Measurements from ENCODE around the gene CYP27C1. TPM values are rescaled to one million over a fixed set of nuclear protein-coding genes. Genes with fewer than 3 reads are reported as not detected.
A peak's percentile ranks its signal among the peaks of the same experiment; 100 is the strongest.

The CYP27C1 gene
- not detected for total RNA-seq
- long read RNA-seq, partial matches to known transcripts: 0 of 1 reads
- long read RNA-seq, other reads (novel, unspliced or antisense): 1 of 1 reads

GRCh38 chr2:127220102-127220767, at the start of gene CYP27C1:
CYP27C1 (minus strand) TSS chr2:127220299; CDS start chr2:127220270, 29 bp downstream.
- Histone ChIP-seq H3K27me3 (ENCODE audit: low read depth) (peaks cover 57% of the 10 kb centered on the region), H3K36me3 (no peaks in the 10 kb centered on the region), H3K4me1 (peaks cover 15% of the 10 kb centered on the region), H3K4me3 (peak within 1 kb of the TSS; percentile 49), H3K27ac (no peak within 1 kb of the TSS), H3K9me3 (no peaks in the 10 kb centered on the region)
- intact Hi-C loops (cut with DNase I): no loop called here
- ATAC-seq (peak; percentile 21 to 45), DNase-seq (no peak)
- TF ChIP-seq CTCF (IDR thresholded peaks at IDR 0.05): no peak

- no peak overlapping the region for H3K27ac ChIP-seq
- no peaks in the 10 kb centered on the region for H3K9me3 ChIP-seq
- intact Hi-C loops (cut with DNase I): no loop called here
- H3K36me3 ChIP-seq: peaks cover 65% of the 10 kb centered on the region
- no peaks in the 10 kb centered on the region for H3K27me3 ChIP-seq (ENCODE audit: low read depth)
- TF ChIP-seq CTCF (IDR thresholded peaks at IDR 0.05): no peak
- no peaks in the 10 kb centered on the region for H3K4me1 ChIP-seq
- ATAC-seq: no peak
- H3K4me3 ChIP-seq: no peak overlapping the region
- DNase-seq: no peak
Observed at GRCh38 chr2:127261804-127262406, 41.8 kb upstream of the CYP27C1 start.

GRCh38 chr2:127259355-127259754, 39.3 kb upstream of the CYP27C1 start:
- intact Hi-C loops (cut with DNase I): no loop called here
- Histone ChIP-seq H3K36me3 (peaks cover 76% of the 10 kb centered on the region), H3K4me1 (no peaks in the 10 kb centered on the region), H3K27me3 (ENCODE audit: low read depth) (no peaks in the 10 kb centered on the region), H3K9me3 (no peaks in the 10 kb centered on the region), H3K27ac (no peak overlapping the region), H3K4me3 (no peak overlapping the region)
- ATAC-seq: no peak
- TF ChIP-seq CTCF (IDR thresholded peaks at IDR 0.05): no peak
- DNase-seq: no peak

- no peak for TF ChIP-seq CTCF (IDR thresholded peaks at IDR 0.05)
- H3K4me1 ChIP-seq: no peaks in the 10 kb centered on the region
- no peak overlapping the region for H3K27ac ChIP-seq
- H3K4me3 ChIP-seq: no peak overlapping the region
- DNase-seq (no peak), ATAC-seq (no peak)
- H3K9me3 ChIP-seq: no peaks in the 10 kb centered on the region
- peaks cover 59% of the 10 kb centered on the region for H3K36me3 ChIP-seq
- H3K27me3 ChIP-seq (ENCODE audit: low read depth): no peaks in the 10 kb centered on the region
- intact Hi-C loops (cut with DNase I): no loop called here
Observed at GRCh38 chr2:127256866-127257265, 36.8 kb upstream of the CYP27C1 start.

GRCh38 chr2:127256381-127256780, 36.3 kb upstream of the CYP27C1 start:
- Histone ChIP-seq H3K9me3 (no peaks in the 10 kb centered on the region), H3K27ac (no peak overlapping the region), H3K36me3 (peaks cover 59% of the 10 kb centered on the region), H3K4me1 (no peaks in the 10 kb centered on the region), H3K4me3 (no peak overlapping the region), H3K27me3 (ENCODE audit: low read depth) (no peaks in the 10 kb centered on the region)
- intact Hi-C loops (cut with DNase I): no loop called here
- ATAC-seq (no peak), DNase-seq (no peak)
- TF ChIP-seq CTCF (IDR thresholded peaks at IDR 0.05): no peak

Data from lower lobe of right lung (tissue), 2 donors.